Gastroesophageal sphincter (tissue), 3 donors: ENCODE measurements around the gene TTC3.

ENCODE experiments used
- CTCF ChIP-seq, 4 experiments: fragments of 200-600 bp in 2 of 4; fragments of 450-650 bp in 2 of 4; sonication (generic) in 1 of 4; IDR thresholded peaks; one replicate each; pipeline ENCODE4 v1.5.1; 2017 to 2019; ENCODE audit warnings: antibody characterized with exemption in 4 of 4, mild to moderate bottlenecking in 2 of 4, moderate library complexity in 2 of 4
- EP300 ChIP-seq: sonication (generic); formaldehyde crosslinking; IDR thresholded peaks from one replicate; pipeline ENCODE4 v1.6.1; 2017; ENCODE audit warnings: antibody characterized with exemption, mild to moderate bottlenecking
- POLR2A ChIP-seq, 2 donors: fragments of 450-650 bp; IDR thresholded peaks; one replicate each; pipeline ENCODE4 v1.6.1; 2017; ENCODE audit warnings: antibody characterized with exemption in 2 of 2, mild to moderate bottlenecking in 2 of 2, moderate library complexity in 1 of 2
- POLR2AphosphoS5 ChIP-seq: sonication (generic); formaldehyde crosslinking; IDR thresholded peaks from one replicate; pipeline ENCODE4 v1.6.1; 2017; ENCODE audit warnings: antibody characterized with exemption

- TF ChIP-seq CTCF (IDR thresholded peaks at IDR 0.05) (no peak), POLR2A (IDR thresholded peaks at IDR 0.05) (no peak), POLR2AphosphoS5 (no peak), EP300 (no peak)
Measured at GRCh38 chr21:37059181-37059580, 13.9 kb upstream of the TTC3 start.
